ENCODE results near the gene TNIK. TPM values are rescaled to one million over a fixed set of nuclear protein-coding genes. Genes with fewer than 3 reads are reported as not detected.

TNIK gene
- total and polyA plus RNA-seq, 4 donors: 3.7 to 9.8 (median 5.2) TPM

- no peaks in the 10 kb centered on the region for H3K36me3 ChIP-seq (ENCODE audit: control insufficient read depth in 4 of 4, insufficient read depth in 3 of 4, low read depth in 1 of 4, low read length in 3 of 4)
- no peak for DNase-seq (ENCODE audit: low spot score)
- H3K4me3 ChIP-seq (ENCODE audit: low read depth in 1 of 3, low read length in 3 of 3): no peak overlapping the region
- 91% methylated on average over 4 of the region's 4 CpGs for WGBS
- no peak for TF ChIP-seq FOXA2 (IDR thresholded peaks at IDR 0.05)
- no peak for TF ChIP-seq GABPA (IDR thresholded peaks at IDR 0.05 in 1 of 2, conservative IDR thresholded peaks at IDR 0.05 in 1 of 2)
- no peak for TF ChIP-seq JUND (IDR thresholded peaks at IDR 0.05)
- no peak for TF ChIP-seq YY1 (IDR thresholded peaks at IDR 0.05)
- no peak for TF ChIP-seq NR2F2 (IDR thresholded peaks at IDR 0.05)
- no peak for TF ChIP-seq MAX (IDR thresholded peaks at IDR 0.05)
- no peak for TF ChIP-seq EGR1 (IDR thresholded peaks at IDR 0.05; ENCODE audit: low read depth in 2 of 2)
- no peak for TF ChIP-seq FOXA1 (IDR thresholded peaks at IDR 0.05)
- no peak for TF ChIP-seq CTCF (IDR thresholded peaks at IDR 0.05; ENCODE audit: low read depth, low read length, missing input control)
- no peaks in the 10 kb centered on the region for H3K27me3 ChIP-seq (ENCODE audit: control insufficient read depth in 4 of 4, insufficient read depth in 4 of 4, low read length in 3 of 4)
- H3K4me1 ChIP-seq (ENCODE audit: control insufficient read depth in 4 of 4, insufficient read depth in 4 of 4, low read length in 3 of 4): no peaks in the 10 kb centered on the region
- H3K9me3 ChIP-seq (ENCODE audit: control insufficient read depth in 4 of 4, low read length in 3 of 4): no peaks in the 10 kb centered on the region
- H3K9ac ChIP-seq (ENCODE audit: low read depth in 1 of 2, low read length in 2 of 2): no peak overlapping the region
- no peak overlapping the region for H3K27ac ChIP-seq (ENCODE audit: low read depth in 1 of 2, low read length in 2 of 2)
These were observed 228.8 kb downstream of the TNIK start for GRCh38 chr3:171231361-171231760.

- Histone ChIP-seq H3K4me1 (ENCODE audit: control insufficient read depth in 4 of 4, insufficient read depth in 4 of 4, low read length in 3 of 4) (no peaks in the 10 kb centered on the region), H3K36me3 (ENCODE audit: control insufficient read depth in 4 of 4, insufficient read depth in 3 of 4, low read depth in 1 of 4, low read length in 3 of 4) (no peaks in the 10 kb centered on the region), H3K27me3 (ENCODE audit: control insufficient read depth in 4 of 4, insufficient read depth in 4 of 4, low read length in 3 of 4) (no peaks in the 10 kb centered on the region), H3K9ac (ENCODE audit: low read depth in 1 of 2, low read length in 2 of 2) (no peak overlapping the region), H3K27ac (ENCODE audit: low read depth in 1 of 2, low read length in 2 of 2) (no peak overlapping the region), H3K4me3 (ENCODE audit: low read depth in 1 of 3, low read length in 3 of 3) (no peak overlapping the region), H3K9me3 (ENCODE audit: control insufficient read depth in 4 of 4, low read length in 3 of 4) (peaks cover 0 to 1% (median 0%) of the 10 kb centered on the region in 4 donors)
- TF ChIP-seq JUND (IDR thresholded peaks at IDR 0.05) (no peak), RAD21 (IDR thresholded peaks at IDR 0.05) (no peak), REST (IDR thresholded peaks at IDR 0.05) (no peak), MAX (IDR thresholded peaks at IDR 0.05) (no peak), CTCF (IDR thresholded peaks at IDR 0.05; ENCODE audit: low read depth, low read length, missing input control) (no peak), GABPA (IDR thresholded peaks at IDR 0.05 in 1 of 2, conservative IDR thresholded peaks at IDR 0.05 in 1 of 2) (no peak), HNF4G (IDR thresholded peaks at IDR 0.05) (no peak), EGR1 (IDR thresholded peaks at IDR 0.05; ENCODE audit: low read depth in 2 of 2) (no peak), NR2F2 (IDR thresholded peaks at IDR 0.05) (no peak), ZBTB33 (IDR thresholded peaks at IDR 0.05) (no peak), FOXA1 (IDR thresholded peaks at IDR 0.05) (no peak), HNF4A (conservative IDR thresholded peaks at IDR 0.05) (no peak), YY1 (IDR thresholded peaks at IDR 0.05) (no peak), FOXA2 (IDR thresholded peaks at IDR 0.05) (no peak), SP1 (IDR thresholded peaks at IDR 0.05) (no peak), RXRA (IDR thresholded peaks at IDR 0.05) (no peak)
- WGBS: 78% methylated on average over 4 of the region's 4 CpGs
- no peak for DNase-seq (ENCODE audit: low spot score)
These were observed 229.3 kb downstream of the TNIK start for GRCh38 chr3:171230865-171231264.
